HUES48 (cell line): ENCODE measurements around the gene MUC5AC.
"Not testable (repeated sequence)": the region's sequence is repeated elsewhere in the genome, so short reads cannot be mapped to it uniquely, and the experiment has no call there.

ENCODE experiments used
- H3K27ac ChIP-seq: one replicate; pipeline ENCODE4 v1.7.0; 2013; ENCODE audit warnings: low read depth, low read length, inconsistent platforms
- H3K27me3 ChIP-seq: 2 replicates; pipeline ENCODE4 v1.6.1; 2013; ENCODE audit warnings: mild to moderate bottlenecking, low read length; ENCODE audit not compliant: control insufficient read depth, insufficient read depth
- H3K36me3 ChIP-seq: 2 replicates; pipeline ENCODE4 v1.6.1; 2013; ENCODE audit warnings: low read length; ENCODE audit not compliant: control insufficient read depth, insufficient read depth
- H3K4me1 ChIP-seq: 2 replicates; pipeline ENCODE4 v1.6.1; 2013; ENCODE audit warnings: mild to moderate bottlenecking, low read length; ENCODE audit not compliant: control insufficient read depth, insufficient read depth
- H3K4me3 ChIP-seq: 2 replicates; pipeline ENCODE4 v1.5.1; 2013; ENCODE audit warnings: mild to moderate bottlenecking, low read depth, low read length
- H3K9ac ChIP-seq: 2 replicates; pipeline ENCODE4 v1.6.1; 2013; ENCODE audit warnings: mild to moderate bottlenecking, low read depth, low read length, moderate library complexity
- H3K9me3 ChIP-seq: 2 replicates; pipeline ENCODE4 v1.6.1; 2013; ENCODE audit warnings: low read length; ENCODE audit not compliant: control insufficient read depth, insufficient read depth

MUC5AC gene

GRCh38 chr11:1167751-1168231 is 10.0 kb downstream of the MUC5AC start:
- H3K27ac ChIP-seq, result no peak overlapping the region

GRCh38 chr11:1168256-1168655 is 10.5 kb downstream of the MUC5AC start:
- Histone ChIP-seq H3K9ac (no peak overlapping the region), H3K9me3 (peaks cover 8% of the 10 kb centered on the region), H3K4me1 (no peaks in the 10 kb centered on the region), H3K4me3 (no peak overlapping the region), H3K27ac (no peak overlapping the region), H3K27me3 (no peaks in the 10 kb centered on the region), H3K36me3 (no peaks in the 10 kb centered on the region)

More at GRCh38 chr11:1167751-1168231, 10.0 kb downstream of the MUC5AC start:
- H3K9me3 ChIP-seq, result peaks cover 8% of the 10 kb centered on the region
- no peak overlapping the region for H3K4me3 ChIP-seq
- no peaks in the 10 kb centered on the region for H3K36me3 ChIP-seq
- H3K4me1 ChIP-seq, result no peaks in the 10 kb centered on the region
- no peaks in the 10 kb centered on the region for H3K27me3 ChIP-seq
- H3K9ac ChIP-seq, result no peak overlapping the region

DNA sequence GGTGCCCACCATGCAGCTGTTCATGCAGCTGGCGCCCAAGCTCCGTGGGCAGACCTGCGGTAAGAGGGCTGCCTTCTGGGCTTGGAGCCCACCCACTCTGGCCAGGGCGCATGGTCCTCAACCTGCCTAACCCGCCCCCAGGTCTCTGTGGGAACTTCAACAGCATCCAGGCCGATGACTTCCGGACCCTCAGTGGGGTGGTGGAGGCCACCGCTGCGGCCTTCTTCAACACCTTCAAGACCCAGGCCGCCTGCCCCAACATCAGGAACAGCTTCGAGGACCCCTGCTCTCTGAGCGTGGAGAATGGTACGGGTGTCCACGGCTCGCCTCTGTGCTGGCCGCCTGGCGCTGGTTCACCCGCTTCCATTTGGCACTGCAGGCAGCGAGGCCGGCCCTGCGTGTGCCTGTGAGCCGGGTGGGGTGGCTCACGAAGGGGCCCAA is 11.0 kb downstream of the MUC5AC start:
- Histone ChIP-seq H3K27ac (no peak overlapping the region), H3K27me3 (no peaks in the 10 kb centered on the region), H3K9me3 (peaks cover 8% of the 10 kb centered on the region), H3K4me1 (no peaks in the 10 kb centered on the region), H3K9ac (no peak overlapping the region), H3K4me3 (no peak overlapping the region), H3K36me3 (no peaks in the 10 kb centered on the region)

DNA sequence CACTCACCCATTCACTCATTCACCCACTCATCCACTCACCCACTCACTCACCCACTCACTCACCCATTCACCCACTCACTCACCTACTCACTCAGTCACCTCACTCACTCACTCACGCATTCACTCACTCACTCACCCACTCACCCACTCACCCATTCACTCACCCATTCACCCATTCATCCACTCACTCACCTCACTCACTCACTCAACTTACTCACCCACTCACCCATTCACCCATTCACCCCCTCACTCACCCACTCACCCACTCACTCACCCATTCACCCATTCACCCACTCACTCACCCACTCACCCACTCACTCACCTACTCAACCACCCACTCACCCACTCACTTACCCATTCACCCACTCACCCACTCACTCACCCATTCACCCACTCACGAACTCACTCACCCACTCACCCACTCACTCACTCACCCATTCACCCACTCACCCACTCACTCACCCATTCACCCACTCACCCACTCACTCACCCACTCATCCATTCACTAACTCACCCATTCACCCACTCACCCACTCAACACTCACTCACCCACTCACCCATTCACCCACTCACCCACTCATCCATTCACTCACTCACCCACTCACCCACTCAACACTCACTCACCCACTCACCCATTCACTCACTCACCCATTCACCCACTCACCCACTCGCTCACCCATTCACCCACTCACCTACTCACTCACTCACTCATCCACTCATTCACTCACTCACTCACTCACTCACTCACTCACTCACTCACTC is 13.7 kb downstream of the MUC5AC start:
- Histone ChIP-seq H3K9ac (no peak overlapping the region), H3K27me3 (no peaks in the 10 kb centered on the region), H3K4me1 (no peaks in the 10 kb centered on the region), H3K9me3 (peaks cover 18% of the 10 kb centered on the region), H3K36me3 (no peaks in the 10 kb centered on the region), H3K4me3 (no peak overlapping the region), H3K27ac (no peak overlapping the region)

DNA sequence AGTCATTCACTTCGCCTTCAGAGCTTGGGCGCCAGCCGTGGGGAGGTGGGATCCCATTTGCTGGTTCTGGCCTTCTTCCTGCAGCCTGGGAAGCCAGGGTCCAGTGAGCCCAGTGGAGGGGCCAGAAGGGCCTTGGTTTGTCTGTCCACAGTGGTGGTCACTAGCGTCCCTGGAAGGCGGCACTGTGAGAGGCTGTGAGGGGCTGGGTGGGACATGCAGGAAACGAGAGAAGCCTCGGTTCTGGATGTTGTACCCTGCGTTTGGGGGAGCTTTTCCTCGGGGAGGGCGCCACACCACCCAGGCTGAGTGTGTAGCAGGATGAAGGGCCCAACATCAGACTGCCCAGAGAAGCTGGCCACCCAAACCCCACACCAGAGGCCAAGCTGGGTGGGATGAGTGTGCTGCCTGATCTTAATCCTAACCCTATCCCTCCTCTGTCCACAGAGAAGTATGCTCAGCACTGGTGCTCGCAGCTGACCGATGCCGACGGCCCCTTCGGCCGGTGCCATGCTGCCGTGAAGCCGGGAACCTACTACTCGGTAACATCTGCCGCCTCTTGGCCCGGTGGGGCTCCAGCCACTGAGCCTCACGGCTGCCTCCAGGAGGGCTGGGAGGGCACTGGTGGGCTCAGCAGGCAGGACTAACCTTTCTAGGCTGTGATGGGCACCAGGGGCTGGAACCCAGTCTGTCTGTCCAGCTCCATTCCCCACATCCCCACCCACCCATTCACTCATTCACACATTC is 14.4 kb downstream of the MUC5AC start:
- Histone ChIP-seq H3K27ac (no peak overlapping the region), H3K4me3 (no peak overlapping the region), H3K9ac (no peak overlapping the region), H3K4me1 (no peaks in the 10 kb centered on the region), H3K9me3 (peaks cover 18% of the 10 kb centered on the region), H3K36me3 (no peaks in the 10 kb centered on the region), H3K27me3 (no peaks in the 10 kb centered on the region)

DNA sequence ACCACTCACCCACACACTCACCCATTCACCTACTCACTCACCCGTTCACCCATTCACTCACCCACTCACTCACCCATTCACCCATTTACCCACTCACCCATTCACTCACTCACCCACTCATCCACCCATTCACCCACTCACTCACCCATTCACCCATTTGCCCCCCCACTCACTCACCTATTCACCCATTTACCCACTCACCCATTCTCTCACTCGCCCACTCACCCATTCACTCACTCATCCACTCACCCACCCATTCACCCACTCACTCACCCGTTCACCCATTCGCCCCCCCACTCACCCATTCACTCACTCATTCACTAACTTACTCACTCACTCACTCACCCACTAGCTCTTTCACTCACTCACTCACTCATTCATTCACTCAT is 15.0 kb downstream of the MUC5AC start:
- Histone ChIP-seq H3K4me3 (no peak overlapping the region), H3K9me3 (peaks cover 18% of the 10 kb centered on the region), H3K27ac (no peak overlapping the region), H3K36me3 (no peaks in the 10 kb centered on the region), H3K27me3 (no peaks in the 10 kb centered on the region), H3K9ac (no peak overlapping the region), H3K4me1 (no peaks in the 10 kb centered on the region)

DNA sequence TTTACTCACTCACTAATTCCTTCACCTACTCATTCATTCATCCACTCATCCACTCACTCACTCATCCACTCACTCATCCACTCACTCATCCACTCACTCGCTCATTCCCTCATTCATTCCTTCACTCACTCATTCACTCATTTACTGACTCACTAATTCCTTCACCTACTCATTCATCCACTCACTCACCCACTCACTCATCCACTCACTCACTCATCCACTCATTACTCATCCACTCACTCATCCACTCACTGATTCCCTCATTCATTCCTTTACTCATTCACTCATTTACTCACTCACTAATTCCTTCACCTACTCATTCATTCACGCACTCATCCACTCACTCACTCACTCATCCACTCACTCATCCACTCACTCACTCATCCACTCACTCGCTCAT is 15.6 kb downstream of the MUC5AC start:
- peaks cover 18% of the 10 kb centered on the region for H3K9me3 ChIP-seq
- not testable (repeated sequence) for H3K27ac ChIP-seq, H3K4me3 ChIP-seq, H3K36me3 ChIP-seq, H3K4me1 ChIP-seq, H3K27me3 ChIP-seq, H3K9ac ChIP-seq

DNA sequence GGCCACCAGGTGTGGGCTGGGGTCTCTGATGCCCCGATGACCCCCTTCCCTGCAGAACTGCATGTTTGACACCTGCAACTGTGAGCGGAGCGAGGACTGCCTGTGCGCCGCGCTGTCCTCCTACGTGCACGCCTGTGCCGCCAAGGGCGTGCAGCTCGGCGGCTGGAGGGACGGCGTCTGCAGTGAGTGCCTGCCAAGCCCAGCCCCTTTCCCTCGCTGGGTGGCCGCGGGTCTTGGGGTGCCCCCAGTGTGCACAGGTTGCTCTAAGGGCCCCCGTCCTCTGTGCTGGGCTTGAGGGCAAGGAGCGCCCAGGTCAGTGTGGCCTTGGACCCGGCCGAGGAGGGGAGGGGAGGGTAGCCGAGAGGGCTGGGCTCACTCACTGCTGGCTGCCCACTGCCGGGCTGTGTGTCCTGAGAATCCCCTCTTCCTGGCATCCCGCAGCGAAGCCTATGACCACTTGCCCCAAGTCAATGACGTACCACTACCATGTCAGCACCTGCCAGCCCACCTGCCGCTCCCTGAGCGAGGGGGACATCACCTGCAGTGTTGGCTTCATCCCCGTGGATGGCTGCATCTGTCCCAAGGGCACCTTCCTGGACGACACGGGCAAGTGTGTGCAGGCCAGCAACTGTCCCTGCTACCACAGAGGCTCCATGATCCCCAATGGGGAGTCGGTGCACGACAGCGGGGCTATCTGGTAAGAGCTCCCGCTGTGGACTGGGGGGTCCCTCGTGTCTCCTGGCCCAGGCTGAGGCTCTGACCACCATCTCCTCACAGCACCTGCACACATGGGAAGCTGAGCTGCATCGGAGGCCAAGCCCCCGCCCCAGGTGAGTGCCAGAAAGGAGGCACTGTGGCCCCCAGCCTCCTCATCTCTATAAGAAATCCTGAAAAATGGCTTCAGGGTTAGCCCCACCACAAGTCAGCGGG is 17.0 kb downstream of the MUC5AC start:
- Histone ChIP-seq H3K9me3 (peaks cover 18% of the 10 kb centered on the region), H3K4me3 (no peak overlapping the region), H3K36me3 (no peaks in the 10 kb centered on the region), H3K27ac (no peak overlapping the region), H3K27me3 (no peaks in the 10 kb centered on the region), H3K9ac (no peak overlapping the region), H3K4me1 (no peaks in the 10 kb centered on the region)

- H3K27me3 ChIP-seq, result no peaks in the 10 kb centered on the region
- peaks cover 16% of the 10 kb centered on the region for H3K9me3 ChIP-seq
- H3K36me3 ChIP-seq, result no peaks in the 10 kb centered on the region
- no peak overlapping the region for H3K9ac ChIP-seq
- no peaks in the 10 kb centered on the region for H3K4me1 ChIP-seq
- H3K4me3 ChIP-seq, result no peak overlapping the region
- H3K27ac ChIP-seq, result no peak overlapping the region
Observed at GRCh38 chr11:1175461-1176223, 17.9 kb downstream of the MUC5AC start.
